Suppressor macrophage treated with lipopolysaccharide for 1 hour (primary cell): ENCODE results near the gene HAGHL.

Experiments
- DNase-seq, 3 donors: peaks; one replicate each; pipeline ENCODE4 v3.0.0-alpha.2; 2020 to 2022

The HAGHL gene

DNA sequence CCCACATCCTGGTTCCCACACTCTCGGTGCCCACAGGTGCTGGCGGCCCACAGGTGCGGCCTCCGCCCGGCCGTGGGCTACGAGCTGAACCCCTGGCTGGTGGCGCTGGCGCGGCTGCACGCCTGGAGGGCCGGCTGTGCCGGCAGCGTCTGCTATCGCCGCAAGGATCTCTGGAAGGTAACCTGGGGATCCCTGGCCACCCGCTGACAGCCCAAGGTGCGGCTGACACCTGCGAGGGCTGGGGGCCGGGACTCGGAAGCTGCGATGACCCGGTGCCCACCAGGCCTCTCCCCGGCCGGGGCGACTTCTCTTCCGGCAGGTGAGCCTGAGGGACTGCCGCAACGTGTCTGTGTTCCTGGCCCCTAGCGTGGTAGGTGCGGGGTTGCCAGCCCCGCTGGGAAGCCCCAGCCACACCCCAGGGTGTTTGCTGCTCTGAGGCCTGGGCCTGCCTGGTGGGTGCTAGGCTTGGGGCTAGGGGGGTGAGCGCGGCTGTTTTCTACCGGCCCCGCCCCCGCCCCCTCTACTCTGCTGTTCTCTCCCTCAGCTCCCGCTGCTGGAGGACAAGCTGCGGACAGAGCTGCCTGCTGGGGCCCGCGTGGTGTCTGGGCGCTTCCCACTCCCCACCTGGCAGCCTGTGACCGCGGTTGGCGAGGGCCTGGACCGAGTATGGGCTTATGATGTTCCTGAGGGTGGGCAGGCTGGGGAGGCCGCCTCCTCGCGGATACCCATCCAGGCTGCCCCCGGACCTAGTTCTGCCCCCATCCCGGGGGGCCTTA, 5.0 kb upstream of the HAGHL start:
- no peak for DNase-seq

DNA sequence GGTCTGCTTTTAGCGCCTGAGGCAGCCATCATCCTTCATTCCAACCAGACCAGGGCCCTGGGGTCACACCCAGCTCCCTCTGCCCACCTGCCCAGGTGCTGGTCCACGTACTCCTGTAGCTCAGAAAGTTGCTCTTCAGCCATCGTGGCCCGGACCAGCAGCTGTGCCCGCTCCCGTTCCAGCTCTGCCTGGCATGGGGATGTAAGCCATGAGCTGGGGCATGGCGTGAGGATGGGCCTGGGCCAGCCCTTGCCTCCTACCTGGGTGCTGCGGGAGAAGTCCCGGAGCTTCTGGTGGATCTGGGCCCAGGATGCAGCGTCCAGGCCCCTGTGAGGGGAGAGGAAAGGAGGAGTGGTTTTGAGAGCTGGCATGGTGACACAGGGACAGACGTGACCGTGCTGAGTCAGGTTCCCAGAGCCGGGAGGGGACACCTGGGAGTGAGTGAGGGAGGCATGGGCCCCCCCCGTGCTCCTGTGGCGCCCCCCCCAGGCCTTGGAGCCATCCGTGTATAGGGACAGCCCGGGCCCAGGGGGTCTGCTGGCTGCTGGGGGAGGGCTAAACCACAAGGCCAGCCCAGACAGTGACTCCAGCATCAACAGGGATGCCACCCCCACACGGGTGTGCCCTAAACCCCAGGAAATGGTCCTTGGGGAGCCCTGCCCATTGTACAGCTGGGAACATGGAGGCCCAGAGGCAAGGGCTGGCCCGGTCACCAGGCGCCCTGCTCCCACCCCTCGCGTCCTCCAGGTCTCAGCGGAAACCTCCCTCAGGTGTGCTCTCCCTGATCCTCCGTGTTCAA, 3.9 kb upstream of the HAGHL start:
- DNase-seq, result no peak

DNA sequence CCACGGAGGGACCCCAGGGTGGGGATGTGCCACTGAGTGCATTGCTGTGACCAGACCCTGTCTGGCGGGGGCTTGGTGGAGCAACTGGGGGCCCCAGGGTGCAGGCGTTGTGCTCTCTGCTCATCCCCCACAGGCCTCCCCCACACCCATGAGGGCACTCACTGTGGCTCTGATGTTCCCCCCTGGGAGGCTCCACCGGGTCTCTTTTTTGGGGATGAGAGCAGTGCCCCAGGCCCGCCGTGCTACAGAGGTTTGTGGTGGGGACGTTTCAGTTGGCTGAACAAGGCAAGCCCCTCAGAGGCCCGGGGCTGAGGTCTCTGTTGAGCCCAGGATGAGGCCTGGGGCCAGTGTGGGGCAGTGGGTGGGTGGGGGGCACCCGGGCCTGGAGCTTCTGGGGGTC, 3.2 kb upstream of the HAGHL start:
- no peak for DNase-seq

DNA sequence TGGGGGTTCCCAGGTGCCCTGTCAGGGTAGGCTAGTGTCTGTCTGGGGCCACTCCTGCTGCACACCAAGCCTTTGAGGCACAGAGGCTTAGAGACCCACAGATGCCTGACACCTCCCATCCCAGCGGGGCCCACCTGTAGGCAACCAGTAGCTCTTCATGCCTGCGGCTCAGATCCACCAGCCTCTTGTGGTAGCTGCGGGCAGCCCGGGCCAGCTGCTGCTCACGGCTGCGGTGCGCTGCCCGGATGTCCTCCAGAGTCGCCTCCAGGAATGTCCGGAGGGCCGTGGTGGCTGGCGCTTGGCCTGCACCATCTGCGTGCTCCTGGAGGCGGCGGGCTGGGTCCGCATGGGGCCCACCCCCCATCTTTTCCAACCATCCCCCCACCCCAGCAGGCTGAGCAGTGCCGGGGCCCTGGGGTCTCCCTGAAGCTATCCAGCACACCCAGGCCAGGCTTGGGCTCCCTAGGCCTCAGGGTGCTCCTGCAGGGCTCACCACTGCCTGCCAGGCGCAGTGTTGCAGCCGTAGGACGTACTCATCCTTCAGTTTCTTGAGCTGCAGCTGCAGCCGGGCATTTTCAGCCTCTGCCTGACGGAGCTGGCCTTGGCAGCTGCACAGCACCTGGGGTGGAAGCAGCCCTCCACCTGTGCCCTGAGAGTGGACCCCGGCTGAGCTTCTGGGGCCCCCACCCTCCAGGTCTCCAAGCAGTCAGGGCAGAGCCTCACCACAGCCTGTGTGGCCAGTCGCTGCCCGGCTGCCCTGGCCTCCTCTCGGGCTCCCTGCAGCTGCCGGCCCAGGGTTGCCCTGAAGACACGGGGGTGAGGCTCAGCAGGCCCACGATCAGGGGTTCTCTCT, 2.5 kb upstream of the HAGHL start:
- no peak for DNase-seq

DNA sequence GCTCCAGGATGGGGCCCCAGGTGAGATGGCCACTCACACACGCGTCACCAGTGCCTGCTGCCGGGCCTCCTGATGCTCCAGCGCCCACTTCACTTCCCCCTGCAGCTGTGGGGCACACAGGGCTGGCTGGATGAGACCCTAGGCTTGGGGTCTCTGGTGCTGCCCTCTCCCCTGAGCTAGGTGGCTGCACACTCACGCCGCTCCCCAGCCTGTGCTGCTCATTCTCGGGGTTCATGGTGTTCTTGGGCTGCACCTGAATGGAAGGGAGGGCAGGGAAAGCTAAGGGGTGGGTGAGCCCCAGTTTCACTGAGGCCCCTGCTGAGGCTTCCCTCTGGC, 1.9 kb upstream of the HAGHL start:
- DNase-seq, result no peak

DNA sequence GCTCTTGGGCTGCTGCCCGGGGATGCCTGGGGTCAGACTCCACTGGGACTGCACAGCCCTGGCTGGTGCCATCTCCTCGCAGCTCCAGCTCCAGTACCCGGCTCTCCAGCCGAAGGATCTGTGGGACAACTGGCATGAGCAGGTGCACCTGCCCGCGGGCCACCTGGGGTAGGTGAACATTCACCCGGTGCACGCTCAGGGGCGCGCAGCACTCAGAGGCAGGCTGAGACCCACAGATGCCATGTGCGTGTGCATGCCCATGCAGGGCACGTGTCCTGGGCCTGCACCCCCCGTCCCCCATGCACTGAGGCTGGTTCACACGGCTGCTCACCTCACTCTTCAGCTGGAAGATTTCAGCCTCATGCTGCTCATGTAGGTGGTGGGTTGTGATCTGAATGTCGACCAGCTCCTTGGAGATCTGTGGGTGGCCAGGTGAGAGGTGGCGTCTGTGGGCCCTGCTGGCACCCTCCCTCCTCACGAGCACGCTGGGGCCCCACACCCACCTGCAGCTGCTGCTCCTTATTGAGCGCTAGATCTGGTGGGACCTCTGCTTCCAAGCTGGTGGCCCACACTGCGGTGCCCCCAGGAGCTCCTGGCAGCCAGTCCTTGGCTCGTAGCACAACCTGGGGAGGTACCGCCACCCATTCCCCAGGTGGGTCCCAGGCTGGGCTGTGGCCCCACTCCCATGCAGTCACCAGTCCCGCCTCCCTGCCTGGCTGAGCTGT, 1.3 kb upstream of the HAGHL start:
- no peak for DNase-seq

DNA sequence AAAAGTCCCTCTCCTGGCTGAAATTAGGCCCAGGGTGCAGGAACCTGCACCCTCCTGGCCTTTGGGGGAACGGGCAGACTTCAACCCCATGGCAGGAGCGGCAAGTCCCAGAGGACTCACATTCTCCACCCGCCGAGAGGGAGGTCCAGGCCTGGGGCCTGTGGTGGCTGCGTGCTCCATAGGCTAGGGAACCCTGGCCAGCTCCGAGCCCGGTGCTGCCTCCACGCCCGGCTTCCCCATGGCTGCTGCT, 793 bp upstream of the HAGHL start:
- DNase-seq, result no peak

DNA sequence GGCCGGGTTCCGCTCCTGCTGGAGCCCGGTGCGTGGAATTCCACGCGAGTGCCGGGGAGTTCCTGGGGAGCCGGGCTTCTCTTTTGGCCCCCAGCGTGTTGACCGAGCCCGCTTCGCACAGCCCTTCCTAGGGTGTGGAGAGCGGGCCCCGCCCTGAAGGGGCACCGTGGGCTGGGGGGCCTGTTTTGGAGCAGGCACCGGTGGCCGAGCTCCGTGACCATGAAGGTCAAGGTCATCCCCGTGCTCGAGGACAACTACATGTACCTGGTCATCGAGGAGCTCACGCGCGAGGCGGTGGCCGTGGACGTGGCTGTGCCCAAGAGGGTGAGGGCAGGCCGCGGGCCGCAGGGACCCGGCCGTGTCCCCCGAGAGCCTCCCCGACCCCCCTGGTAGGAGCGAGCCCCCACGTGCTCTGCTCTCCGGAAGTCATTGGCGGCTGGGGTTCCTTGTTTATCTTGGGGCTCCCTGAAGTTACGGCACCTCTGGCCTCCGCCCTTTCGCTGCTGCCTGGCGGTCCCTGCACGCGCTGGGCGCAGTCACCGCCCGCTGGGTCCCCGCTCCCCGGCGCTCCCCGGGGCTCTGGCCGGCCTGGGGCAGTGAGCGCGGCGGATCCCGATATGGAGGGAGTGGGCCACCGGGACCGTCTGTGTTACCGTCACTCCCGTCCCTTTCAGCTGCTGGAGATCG, 528 bp downstream of the HAGHL start:
- peak; percentile 34 to 65 (median 51) for DNase-seq

DNA sequence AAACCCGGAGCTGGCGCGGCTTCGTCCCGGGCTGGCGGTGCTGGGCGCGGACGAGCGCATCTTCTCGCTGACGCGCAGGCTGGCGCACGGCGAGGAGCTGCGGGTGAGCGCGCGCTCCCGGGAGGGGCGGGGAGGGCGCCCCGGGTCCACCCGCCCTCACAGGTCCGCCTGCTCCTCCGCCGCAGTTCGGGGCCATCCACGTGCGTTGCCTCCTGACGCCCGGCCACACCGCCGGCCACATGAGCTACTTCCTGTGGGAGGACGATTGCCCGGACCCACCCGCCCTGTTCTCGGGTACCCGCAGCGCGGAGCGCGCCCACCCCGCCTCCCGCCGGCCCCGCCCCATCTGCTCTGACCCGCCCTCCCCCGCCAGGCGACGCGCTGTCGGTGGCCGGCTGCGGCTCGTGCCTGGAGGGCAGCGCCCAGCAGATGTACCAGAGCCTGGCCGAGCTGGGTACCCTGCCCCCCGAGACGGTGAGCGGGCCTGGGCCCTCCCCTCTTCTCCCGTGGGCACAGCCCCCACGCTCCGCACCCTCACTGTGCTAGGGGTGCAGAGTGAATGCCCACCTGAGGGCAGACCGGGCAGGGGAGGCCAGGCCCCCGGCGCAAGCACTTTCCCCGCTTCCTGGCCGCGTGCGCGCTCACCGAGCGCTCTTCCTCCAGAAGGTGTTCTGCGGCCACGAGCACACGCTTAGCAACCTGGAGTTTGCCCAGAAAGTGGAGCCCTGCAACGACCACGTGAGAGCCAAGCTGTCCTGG, 1.4 kb downstream of the HAGHL start:
- DNase-seq, result peak; percentile 49 to 83 (median 66)

DNA sequence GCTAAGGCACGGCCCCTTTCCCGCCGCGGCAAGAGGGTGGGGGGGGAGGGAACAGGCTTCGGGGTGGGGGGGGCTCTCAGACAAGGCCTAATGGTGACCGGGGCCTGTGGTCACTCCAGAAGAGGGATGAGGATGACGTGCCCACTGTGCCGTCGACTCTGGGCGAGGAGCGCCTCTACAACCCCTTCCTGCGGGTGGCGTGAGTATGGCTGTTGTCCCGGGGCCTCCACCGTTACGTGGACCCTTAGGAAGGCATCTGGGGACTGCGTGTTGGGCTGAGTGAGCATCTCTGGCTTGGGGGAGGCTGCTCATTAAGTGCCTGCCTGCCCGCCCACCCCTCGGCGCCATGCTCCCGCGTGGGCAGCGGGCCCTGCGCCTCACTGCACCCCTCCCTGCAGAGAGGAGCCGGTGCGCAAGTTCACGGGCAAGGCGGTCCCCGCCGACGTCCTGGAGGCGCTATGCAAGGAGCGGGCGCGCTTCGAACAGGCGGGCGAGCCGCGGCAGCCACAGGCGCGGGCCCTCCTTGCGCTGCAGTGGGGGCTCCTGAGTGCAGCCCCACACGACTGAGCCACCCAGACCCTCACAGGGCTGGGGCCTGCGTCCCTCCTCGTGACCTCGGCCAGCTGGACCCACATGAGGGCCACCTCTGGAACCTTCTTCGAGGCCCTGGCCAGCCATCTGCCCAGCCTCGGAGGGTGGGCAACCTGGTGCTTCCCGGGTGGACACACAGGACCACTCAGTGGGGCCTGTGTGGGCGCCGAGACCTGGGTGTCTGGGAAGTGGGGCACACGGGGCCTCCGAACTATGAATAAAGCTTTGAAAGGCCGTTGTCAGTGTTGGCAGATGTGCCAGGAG, 2.2 kb downstream of the HAGHL start:
- DNase-seq, result no peak

DNA sequence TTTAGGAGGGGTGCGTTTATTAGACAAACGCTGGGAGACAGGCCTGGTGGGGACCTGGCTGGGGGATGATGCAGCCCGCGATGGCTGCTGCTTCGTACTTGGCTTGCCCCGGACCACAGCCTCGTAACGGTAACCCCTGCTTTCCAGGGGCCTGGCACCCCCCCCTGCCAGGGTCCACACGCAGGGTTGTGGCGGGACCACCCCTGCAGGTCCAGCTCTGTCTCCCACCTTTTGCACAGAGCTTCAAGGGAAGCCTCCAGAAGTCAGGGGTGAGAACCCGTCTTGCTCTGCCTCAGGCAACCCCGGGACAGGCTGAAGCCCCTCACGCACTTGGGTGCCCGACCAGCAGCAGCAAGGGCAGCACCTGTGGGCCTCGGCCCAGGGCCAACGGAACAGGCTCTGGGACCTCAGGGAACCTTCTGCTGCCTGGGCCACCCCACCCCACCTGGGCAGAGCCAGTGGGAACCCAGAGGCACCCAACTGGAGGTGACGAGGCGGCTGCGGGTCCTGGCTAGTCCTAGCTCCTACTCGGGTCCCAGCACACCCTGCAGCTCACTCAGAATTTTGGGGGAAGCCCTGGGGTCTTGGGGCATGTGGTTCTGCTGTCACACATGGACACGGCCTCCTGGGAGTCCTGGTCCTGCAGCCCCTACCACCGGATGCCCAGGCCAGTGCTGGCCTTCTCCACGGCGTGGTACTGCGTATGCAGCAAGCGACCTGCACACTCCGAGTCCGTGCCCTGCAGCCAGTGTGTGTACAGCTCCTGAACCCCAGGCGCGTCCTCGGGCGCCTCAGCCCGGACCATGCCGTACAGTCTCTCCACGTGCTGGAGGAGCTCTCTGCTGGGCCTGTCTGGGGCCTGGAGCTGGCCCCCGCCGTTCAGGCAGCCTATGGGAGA, 3.1 kb downstream of the HAGHL start:
- no peak for DNase-seq

DNA sequence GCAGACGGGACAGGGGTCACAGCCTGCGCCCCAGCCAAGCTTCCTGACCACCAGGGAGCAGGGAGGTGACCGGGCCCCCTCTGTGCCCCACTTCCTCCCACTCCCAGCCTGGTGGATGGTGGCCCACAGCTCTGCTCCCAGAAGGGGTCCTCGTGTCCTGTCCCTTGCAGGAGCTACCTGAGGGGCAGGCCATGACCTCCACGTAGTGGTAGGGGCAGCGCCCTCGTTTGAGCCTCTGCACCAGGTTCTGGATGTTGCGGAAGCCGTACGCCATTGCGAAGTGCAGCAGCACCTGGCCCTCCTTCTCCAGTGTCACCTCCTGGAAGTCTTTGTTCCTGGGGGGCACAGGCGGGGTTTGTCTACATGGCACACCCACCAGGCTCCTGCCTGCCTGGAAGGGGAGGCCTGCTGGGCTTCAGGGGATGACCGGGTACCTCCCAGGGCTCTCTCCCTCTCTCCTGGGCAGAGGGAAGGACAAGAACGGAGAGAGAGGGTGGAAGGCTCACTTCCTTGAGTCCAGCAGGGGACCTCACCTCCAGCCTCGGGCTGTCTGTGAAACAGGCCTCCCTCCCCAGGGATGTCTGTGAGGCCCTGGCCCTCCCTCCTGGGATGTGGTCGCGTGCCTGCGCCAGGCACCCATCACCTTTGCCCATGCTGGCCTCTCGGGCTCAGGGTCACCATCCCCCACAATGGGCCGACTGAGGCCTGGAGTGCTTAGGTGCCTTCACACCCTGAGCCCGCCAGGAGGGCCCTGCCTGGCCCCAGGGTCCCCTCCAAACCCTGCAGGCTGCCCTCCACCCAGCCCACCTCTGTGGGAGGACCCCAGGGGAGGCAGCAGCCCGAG, 4.0 kb downstream of the HAGHL start:
- no peak for DNase-seq

DNA sequence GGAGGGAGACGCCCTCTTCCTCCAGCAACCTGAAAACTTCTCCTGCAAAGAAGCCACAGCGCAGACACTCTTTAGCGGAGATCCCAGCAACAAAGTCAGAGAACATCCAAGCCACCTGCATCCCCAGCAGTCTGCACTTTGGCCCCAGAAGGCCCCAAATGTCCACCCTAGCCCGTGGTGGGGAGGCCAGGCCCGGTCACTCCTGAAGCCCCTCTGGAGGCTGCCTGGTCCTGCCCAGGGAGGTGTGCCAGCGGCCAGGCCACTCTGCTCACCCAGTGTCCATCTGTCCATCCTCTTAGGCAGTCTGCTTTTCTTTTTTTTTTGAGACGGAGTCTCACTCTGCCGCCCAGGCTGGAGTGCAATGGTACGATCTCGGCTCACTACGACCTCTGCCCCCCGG, 5.4 kb downstream of the HAGHL start:
- no peak for DNase-seq

DNA sequence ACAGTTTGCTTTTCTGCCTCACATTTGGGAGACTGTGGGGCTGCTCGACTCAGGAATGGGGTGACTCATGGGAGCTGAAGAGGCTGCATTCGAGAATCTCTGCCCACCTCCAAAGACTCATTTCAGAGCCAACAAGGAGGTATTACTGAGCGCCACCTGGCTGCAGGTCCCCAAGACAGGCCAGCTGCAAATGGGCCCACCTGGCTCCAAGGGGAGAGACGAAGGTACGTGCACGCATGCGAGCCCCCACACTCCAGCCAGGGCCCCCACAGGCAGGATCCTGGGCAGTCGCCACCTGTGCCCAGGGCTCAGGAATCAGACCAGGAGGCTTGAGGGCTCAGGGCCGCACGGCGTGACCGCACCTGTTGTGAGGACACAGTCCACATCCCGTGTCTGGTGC, 6.0 kb downstream of the HAGHL start:
- DNase-seq, result no peak

DNA sequence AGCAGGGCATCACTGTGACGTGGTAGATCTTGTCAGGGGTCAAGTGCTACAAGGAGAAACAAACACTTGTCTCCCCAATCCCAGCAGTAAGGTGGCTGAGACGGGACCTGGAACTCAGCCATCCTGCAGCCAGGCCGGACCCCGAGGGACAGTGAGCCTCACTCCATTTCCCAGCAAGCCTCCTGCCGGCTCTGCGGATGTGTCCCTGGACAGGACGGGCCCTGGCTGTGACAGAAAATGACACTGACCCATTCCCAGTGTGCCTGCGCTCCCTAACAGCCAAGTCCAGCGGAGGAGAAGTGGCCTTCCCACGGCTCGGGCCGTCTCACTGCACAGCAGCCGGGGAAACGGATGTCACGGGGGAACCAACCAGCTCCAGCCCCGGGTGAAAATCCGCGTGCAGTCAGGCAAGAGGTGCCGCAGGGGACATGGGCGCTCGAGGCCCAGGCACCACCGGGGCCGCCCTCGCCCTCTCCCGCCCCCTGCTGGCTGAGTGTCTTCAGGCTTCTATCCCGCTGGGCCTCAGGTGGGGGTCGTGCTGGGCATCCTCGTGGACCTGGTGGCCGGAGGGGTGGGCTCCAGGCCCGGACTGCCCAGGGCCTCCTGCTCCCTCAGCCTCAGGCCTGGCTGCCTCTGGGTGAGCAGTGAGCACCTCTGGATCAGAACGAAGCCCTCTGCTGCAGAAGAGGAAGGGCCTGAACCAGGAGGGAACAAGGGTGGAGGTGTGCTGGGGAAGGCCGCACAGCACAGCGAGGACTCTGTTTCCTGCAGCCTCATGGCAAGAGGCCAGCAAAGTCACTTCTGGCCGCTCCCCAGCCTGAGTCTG, 6.7 kb downstream of the HAGHL start:
- peak in 2 of 3 donors; percentile 38 to 40 for DNase-seq

DNA sequence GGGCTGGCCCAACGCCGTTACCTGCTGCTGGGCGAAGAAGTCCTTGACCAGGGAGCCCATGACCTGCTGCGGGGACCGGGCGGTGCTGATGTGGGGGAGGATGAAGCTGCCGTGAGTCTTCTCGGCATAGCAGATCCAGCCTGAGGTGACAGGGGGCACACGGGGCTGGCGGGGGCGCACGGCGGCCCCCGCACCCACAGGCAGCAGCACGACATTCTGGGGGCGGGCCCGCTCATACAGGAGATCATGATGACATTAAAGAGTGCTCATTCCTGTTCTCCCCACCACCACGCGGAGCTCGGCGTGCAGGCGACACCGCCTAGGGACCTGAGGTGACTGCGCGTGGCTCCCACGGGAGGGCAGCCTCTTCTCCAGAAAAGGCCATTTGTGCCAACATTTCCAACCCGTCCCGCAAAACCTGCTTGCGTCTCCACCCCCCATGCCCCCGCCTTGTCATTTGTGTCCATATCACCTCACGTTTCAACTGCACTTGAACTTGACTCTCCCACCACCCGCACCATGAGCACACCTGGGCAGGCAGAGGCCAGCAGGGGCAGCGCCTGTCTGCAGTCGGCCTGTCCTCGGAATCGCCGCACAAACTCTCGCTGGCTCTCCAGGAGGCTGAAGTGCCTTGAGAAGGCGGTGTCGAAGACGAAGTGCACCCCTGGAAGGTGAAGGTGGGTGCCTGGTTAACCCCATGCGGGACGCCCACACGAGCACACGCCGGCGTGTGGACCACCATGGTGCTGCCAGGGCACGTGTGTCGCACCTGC, 7.5 kb downstream of the HAGHL start:
- no peak for DNase-seq
